Measurements from ENCODE around the gene CALCA. TPM values are rescaled to one million over a fixed set of nuclear protein-coding genes. Genes with fewer than 3 reads are reported as not detected.

Gene CALCA
- total RNA-seq, 2 experiments from 2014 or later = 0.28 to 0.29 TPM

Other genes with a start within 250 kb of the CALCA start
- 10 to 100 TPM in 1 of 2 experiments, 1 to 10 TPM in 1; 9.9 to 10.0 TPM for gene CYP2R1, start 80.1 kb downstream of the CALCA start, total RNA-seq
- gene CALCB, start 101.2 kb upstream of the CALCA start, total RNA-seq = 1 to 10 TPM; 3.2 to 5.0 TPM
- under 1 TPM; 0.27 to 0.30 TPM for gene INSC, start 142.6 kb upstream of the CALCA start, total RNA-seq